ENCODE data around the gene CD300C. TPM values are rescaled to one million over a fixed set of nuclear protein-coding genes. Genes with fewer than 3 reads are reported as not detected.
"Not testable (repeated sequence)": the region's sequence is repeated elsewhere in the genome, so short reads cannot be mapped to it uniquely, and the experiment has no call there.

Gene CD300C
- not detected for total RNA-seq

DNA sequence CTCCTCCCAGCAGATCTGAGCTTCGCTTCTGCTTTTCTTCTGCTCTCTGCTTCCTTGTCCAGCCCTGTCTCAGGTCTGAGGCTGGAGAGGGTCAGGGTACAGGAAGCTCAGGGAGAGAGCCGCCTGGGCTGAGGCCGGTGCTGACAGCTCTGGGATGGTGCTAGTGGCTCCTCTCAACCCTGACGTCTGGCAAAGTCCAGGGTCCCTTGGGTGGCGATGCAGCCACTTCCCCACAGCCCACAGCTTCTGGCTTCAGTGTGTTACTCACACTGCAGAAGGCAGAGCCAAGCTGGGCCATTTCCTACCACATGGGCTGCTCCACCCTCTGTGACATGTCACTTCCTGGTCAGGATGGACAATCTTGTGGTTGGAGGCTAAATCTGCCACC is at the start of gene CD300C:
Gene CD300C (minus strand): TSS at position 273 of the 388 bp plus-strand sequence. CDS start 333 bp downstream, outside the sequence.
- intact Hi-C loops (cut with micrococcal nuclease): no loop called here
- Mint-ChIP-seq H3K27ac (no peak within 1 kb of the TSS), H3K4me3 (no peak within 1 kb of the TSS), H3K36me3 (ENCODE audit: low read depth) (no peaks in the 10 kb centered on the region), H3K27me3 (ENCODE audit: low read depth) (no peaks in the 10 kb centered on the region), H3K4me1 (ENCODE audit: low read depth) (peaks cover 2% of the 10 kb centered on the region), H3K9me3 (no peaks in the 10 kb centered on the region)
- DNase-seq: no peak
- CTCF ChIA-PET: no interaction called here

DNA sequence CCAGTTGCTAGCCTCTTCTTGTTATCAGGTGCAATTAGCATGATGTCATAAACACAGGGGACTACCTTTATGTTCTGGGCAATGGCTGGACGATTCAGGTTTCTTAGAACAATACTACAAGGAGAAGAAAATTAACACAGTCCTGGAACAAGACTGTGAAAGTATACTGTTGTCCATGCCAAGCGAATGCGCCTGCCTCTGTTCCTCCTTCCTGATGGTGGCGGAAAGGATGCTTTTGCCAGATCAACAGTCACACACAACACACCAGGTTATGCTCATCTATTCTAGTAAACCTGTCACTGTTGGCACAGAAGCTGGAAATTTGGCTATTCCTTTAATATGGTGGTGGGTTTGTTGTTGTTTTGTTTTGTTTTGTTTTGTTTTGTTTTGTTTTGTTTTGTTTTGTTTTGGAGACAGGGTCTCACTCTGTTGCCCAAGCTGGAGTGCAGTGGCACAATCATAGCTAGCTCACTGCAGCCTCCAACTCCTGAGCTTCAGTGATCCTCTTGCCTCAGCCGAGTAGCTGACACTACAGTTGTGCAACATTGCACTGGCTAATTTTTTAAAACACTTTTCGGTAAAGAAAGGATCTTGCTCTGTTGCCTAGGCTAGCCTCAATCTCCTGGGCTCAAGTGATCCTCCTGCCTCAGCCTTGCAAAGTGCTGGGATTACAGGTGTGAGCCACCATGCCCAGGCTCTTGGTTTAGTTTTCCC is 49.3 kb upstream of the CD300C start:
- intact Hi-C loops (cut with micrococcal nuclease): no loop called here
- CTCF ChIA-PET: no interaction called here
- DNase-seq: no peak
- no peak overlapping the region for H3K27ac Mint-ChIP-seq
- H3K4me3 Mint-ChIP-seq: no peak overlapping the region
- no peaks in the 10 kb centered on the region for H3K27me3 Mint-ChIP-seq (ENCODE audit: low read depth)
- peaks cover 29% of the 10 kb centered on the region for H3K4me1 Mint-ChIP-seq (ENCODE audit: low read depth)
- no peaks in the 10 kb centered on the region for H3K36me3 Mint-ChIP-seq (ENCODE audit: low read depth)
- H3K9me3 Mint-ChIP-seq: no peaks in the 10 kb centered on the region

DNA sequence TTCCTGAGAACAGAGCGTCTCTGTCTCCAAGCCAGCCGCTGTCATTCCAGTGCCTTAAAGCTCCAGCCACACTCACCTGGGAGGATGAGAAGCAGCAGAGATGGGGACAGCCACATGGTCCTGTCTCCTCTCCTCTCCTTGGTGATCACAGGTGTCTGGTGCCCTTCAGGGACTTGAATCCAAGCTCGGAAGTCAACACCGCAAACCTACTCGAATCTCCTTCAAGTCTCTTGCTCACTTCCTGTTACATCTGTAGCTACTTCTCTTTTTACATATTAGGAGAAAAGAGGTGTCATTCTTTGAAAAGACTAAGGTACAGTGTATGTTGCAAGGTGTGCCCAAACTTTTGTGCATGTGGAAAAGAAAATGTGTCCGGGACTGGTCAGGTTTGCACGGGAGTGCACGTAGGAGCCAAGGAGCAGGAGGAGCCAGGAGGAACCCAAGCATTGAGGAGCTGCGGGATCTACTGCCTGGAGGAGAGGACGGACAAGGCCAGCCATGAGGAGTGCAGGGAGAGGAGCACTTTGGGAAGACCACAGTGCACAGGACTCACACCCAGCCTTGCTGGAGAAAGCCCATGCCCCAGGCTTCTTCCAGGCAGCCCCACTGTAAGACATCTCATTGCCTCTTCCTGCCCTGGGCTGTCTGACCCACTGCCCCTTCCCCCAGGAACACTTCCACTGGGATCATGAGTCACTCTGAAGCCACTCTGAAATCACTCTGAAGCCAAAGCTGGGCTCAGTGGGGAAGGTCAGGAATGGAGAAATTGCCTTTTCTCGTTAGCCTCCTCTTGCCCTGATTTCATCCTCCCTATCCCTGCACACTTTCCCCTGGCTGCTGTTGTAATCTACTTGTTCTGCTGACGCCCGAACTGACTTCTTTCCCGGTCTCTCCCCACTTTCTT is 46.4 kb upstream of the CD300C start, which contains the start of gene CD300LD:
Gene CD300LD (minus strand): TSS at position 197 of the 904 bp plus-strand sequence. CDS start 81 bp downstream, at position 116.
- Mint-ChIP-seq H3K36me3 (ENCODE audit: low read depth) (no peaks in the 10 kb centered on the region), H3K27me3 (ENCODE audit: low read depth) (no peaks in the 10 kb centered on the region), H3K9me3 (no peaks in the 10 kb centered on the region), H3K27ac (no peak within 1 kb of the TSS), H3K4me3 (peak within 1 kb of the TSS; percentile 30), H3K4me1 (ENCODE audit: low read depth) (peaks cover 16% of the 10 kb centered on the region)
- DNase-seq: peak; percentile 48
- intact Hi-C loops (cut with micrococcal nuclease): no loop called here
- CTCF ChIA-PET: interaction anchor here (0.6 to 1.2 kb wide), 4 partner anchors 8 to 216 kb away, joined by 3 to 5 read pairs (median 3); no protein-coding TSS in a partner anchor

DNA sequence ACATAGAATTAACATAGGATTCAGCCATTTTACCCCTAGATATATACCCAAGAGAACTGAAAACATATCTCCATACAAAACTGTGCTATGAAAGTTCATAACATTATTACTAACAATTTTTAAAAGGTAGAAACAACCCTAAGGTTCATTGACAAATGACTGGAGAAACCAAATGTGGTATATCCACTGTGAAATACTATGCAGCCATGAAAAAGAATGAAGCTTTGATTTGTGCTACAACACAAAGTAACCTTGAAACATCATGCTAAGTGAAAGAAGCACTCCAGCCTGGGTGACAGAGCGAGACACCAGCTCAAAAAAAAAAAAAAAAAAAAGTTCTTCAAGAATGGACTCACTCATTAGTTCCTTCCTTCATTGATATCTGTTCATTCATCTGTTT is 45.6 kb upstream of the CD300C start:
- CTCF ChIA-PET: interaction anchor here (0.7 to 0.9 kb wide), 3 partner anchors 12 to 179 kb away, joined by 3 to 5 read pairs (median 5); no protein-coding TSS in a partner anchor
- Mint-ChIP-seq H3K4me3 (no peak overlapping the region), H3K27me3 (ENCODE audit: low read depth) (no peaks in the 10 kb centered on the region), H3K4me1 (ENCODE audit: low read depth) (peaks cover 14% of the 10 kb centered on the region), H3K9me3 (no peaks in the 10 kb centered on the region), H3K36me3 (ENCODE audit: low read depth) (no peaks in the 10 kb centered on the region), H3K27ac (no peak overlapping the region)
- intact Hi-C loops (cut with micrococcal nuclease): no loop called here
- DNase-seq: no peak

DNA sequence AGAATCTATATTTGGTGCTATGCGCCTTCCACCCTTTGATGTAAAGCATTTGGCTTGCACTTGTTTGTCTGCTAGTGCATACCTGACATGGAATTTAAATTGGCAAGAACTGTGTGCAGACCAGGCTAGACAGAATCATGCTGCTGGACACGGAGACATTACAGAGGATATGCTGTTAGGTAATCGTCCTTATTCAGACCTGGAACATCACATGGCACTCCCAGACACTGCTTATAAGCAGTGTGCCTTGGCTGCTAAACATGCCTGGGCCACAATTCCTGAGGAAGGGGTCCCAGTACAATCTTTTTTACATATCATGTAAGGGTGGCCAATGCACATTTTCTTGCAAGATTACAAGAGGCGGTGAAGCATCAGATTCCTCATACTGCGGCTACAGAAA is 39.8 kb upstream of the CD300C start:
- Mint-ChIP-seq H3K27ac (no peak overlapping the region), H3K9me3 (no peaks in the 10 kb centered on the region), H3K4me1 (ENCODE audit: low read depth) (no peaks in the 10 kb centered on the region), H3K27me3 (ENCODE audit: low read depth) (no peaks in the 10 kb centered on the region), H3K4me3 (no peak overlapping the region), H3K36me3 (ENCODE audit: low read depth) (no peaks in the 10 kb centered on the region)
- intact Hi-C loops (cut with micrococcal nuclease): no loop called here
- no peak for DNase-seq
- CTCF ChIA-PET: no interaction called here

DNA sequence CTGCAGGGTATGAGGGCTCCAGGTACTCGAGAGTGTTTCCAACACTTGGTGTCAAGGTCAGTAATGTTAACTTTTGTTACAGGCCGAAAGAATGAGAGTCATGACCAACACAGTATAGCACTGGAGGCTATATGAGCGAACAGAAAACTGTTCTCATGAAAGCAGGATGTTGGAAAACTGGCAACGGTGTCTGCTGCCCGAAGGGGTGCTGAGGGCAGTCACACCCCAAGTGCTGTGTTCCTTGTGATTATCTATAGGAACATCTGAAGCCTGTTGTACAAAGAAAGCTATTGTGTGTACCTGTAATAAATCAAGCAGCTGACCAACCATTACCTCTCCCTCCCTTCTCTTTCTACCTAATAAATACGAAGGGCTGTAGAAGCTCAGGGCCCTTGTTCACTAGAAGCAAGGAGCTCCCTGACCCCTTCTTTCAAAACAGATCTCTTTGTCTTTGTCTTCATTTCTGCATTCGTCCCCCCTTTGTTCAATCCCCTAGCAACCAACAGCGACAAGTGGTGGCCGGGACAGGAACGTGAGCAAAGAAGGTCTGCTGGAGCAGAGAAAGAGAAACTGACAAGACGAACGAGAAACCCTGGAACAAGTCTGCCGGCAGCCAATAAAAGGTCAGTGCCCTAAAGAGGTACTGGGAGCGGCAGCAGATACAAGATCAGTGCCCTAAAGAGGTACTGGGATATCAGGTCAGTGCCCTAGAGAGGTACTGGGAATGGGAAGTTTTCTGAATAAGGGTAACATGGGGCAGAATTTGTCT is 38.6 kb upstream of the CD300C start:
- Mint-ChIP-seq H3K4me1 (ENCODE audit: low read depth) (peaks cover 8% of the 10 kb centered on the region), H3K27ac (no peak overlapping the region), H3K9me3 (no peaks in the 10 kb centered on the region), H3K27me3 (ENCODE audit: low read depth) (no peaks in the 10 kb centered on the region), H3K4me3 (no peak overlapping the region), H3K36me3 (ENCODE audit: low read depth) (no peaks in the 10 kb centered on the region)
- no peak for DNase-seq
- intact Hi-C loops (cut with micrococcal nuclease): no loop called here
- CTCF ChIA-PET: interaction anchor here (0.6 kb wide), 1 partner anchor 1932 kb away, joined by 5 read pairs; no protein-coding TSS in a partner anchor

DNA sequence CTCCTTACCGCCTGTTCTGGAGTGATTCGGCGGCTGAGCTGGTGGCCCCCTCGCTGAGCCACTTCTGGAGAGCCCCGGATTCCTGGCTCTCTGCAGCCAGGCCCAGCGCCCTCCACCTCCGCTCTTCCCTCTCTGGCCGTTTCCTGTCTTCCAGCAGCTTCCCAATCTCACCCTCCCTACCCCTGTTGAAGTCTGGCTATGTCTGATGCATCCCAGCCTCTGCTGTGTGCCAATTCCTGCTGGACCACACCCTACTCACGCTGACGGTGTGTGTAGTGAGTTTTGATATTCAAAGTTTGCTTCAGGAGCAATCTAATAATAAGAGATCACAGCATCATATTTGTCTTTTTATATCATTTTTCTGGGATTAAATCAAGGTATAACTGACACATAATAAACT is 36.7 kb upstream of the CD300C start:
- intact Hi-C loops (cut with micrococcal nuclease): no loop called here
- CTCF ChIA-PET: no interaction called here
- Mint-ChIP-seq H3K27me3 (ENCODE audit: low read depth) (no peaks in the 10 kb centered on the region), H3K9me3 (no peaks in the 10 kb centered on the region), H3K27ac (no peak overlapping the region), H3K4me1 (ENCODE audit: low read depth) (peaks cover 8% of the 10 kb centered on the region), H3K36me3 (ENCODE audit: low read depth) (no peaks in the 10 kb centered on the region), H3K4me3 (no peak overlapping the region)
- DNase-seq: no peak

DNA sequence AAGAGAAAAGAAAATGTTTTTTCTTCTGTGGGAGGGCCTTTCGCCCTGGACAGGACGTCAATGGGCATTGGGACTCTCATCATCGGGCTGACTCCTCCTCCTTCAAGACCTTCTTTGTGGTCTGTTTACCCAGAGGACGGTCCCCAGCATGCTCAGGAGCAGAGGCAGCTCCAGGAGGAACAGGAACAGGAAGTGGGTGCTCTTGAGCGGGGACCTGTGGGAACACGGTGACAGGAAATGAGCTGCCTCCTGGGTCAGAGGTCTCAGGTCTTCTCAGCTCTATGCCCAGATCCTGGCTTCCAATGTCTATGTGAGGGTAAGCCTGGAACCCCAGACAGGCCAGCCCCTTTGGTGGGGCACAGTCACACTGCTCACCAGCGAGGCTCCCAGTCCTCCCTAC is 34.0 kb upstream of the CD300C start:
- H3K27me3 Mint-ChIP-seq (ENCODE audit: low read depth): peaks cover 2% of the 10 kb centered on the region
- DNase-seq: peak; percentile 18
- peaks cover 8% of the 10 kb centered on the region for H3K4me1 Mint-ChIP-seq (ENCODE audit: low read depth)
- H3K27ac Mint-ChIP-seq: no peak overlapping the region
- CTCF ChIA-PET: interaction anchor here (0.6 to 0.8 kb wide), 2 partner anchors 24 to 284 kb away, joined by 3 to 5 read pairs; no protein-coding TSS in a partner anchor
- intact Hi-C loops (cut with micrococcal nuclease): no loop called here
- H3K4me3 Mint-ChIP-seq: no peak overlapping the region
- H3K36me3 Mint-ChIP-seq (ENCODE audit: low read depth): no peaks in the 10 kb centered on the region
- H3K9me3 Mint-ChIP-seq: no peaks in the 10 kb centered on the region

DNA sequence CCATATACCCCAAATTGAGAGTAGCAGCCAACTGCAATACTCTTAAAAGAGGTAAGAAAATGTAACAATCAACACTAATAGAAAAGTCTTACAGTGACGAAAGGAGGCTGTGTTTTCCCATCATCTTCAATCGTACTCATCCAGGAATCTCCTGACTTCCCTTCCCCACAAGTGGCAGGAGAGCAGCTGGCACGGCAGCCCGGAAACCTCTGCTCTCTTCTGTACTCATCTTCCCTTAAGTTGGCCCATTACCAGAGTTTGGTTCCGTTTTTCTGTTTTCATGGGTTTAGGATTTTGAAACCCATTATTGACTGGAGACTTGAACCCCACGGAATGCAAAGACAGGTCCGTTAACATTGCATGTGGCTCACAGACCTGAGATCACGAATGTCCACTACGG is 33.1 kb upstream of the CD300C start:
- H3K27ac Mint-ChIP-seq: no peak overlapping the region
- intact Hi-C loops (cut with micrococcal nuclease): no loop called here
- no peaks in the 10 kb centered on the region for H3K9me3 Mint-ChIP-seq
- H3K4me3 Mint-ChIP-seq: no peak overlapping the region
- peaks cover 2% of the 10 kb centered on the region for H3K27me3 Mint-ChIP-seq (ENCODE audit: low read depth)
- no peaks in the 10 kb centered on the region for H3K36me3 Mint-ChIP-seq (ENCODE audit: low read depth)
- peaks cover 8% of the 10 kb centered on the region for H3K4me1 Mint-ChIP-seq (ENCODE audit: low read depth)
- DNase-seq: no peak
- CTCF ChIA-PET: no interaction called here

DNA sequence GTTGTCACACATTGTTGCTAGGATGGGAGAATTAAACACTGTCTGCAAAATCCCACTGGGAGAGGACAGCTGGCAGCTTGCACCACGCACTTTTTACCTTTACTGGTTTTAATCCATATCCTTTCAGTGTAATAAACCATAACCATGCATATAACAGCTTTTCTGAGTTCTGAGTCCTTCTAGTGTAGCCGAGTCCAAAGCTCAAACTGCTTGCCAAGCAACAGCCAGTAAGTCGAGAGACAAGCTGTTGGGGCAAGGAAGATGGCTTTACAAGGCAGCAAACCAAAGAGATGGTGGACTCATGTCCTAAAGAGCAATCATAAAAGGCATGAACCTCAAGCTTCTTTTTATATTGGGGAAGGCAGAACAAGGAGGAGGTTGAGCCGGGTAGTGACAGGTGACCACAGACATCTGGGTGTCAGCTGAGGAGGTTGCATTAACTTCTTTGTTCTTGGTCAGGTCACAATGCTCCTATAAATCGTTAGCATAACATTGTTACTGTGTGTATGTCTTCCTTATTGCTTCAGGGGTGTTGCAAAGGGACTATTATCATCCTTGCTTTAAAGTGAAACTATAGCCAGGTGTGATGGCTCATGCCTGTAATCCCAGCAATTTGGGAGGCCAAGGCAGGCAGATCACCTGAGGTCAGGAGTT is 28.7 kb upstream of the CD300C start:
- H3K27ac Mint-ChIP-seq: no peak overlapping the region
- intact Hi-C loops (cut with micrococcal nuclease): no loop called here
- H3K9me3 Mint-ChIP-seq: no peaks in the 10 kb centered on the region
- H3K36me3 Mint-ChIP-seq (ENCODE audit: low read depth): no peaks in the 10 kb centered on the region
- CTCF ChIA-PET: no interaction called here
- peaks cover 4% of the 10 kb centered on the region for H3K4me1 Mint-ChIP-seq (ENCODE audit: low read depth)
- no peak for DNase-seq
- peaks cover 8% of the 10 kb centered on the region for H3K27me3 Mint-ChIP-seq (ENCODE audit: low read depth)
- H3K4me3 Mint-ChIP-seq: no peak overlapping the region

DNA sequence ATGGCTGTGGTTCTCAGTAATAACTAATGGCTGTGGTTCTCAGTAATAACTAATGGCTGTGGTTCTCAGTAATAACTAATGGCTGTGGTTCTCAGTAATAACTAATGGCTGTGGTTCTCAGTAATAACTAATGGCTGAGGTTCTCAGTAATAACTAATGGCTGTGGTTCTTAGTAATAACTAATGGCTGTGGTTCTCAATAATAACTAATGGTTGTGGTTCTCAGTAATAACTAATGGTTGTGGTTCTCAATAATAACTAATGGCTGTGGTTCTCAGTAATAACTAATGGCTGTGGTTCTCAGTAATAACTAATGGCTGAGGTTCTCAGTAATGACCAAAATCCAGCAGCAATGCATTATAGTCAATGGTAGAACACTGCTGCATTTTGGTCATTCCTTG is 27.7 kb upstream of the CD300C start:
- CTCF ChIA-PET, H3K4me3 Mint-ChIP-seq: not testable (repeated sequence)
- peaks cover 13% of the 10 kb centered on the region for H3K4me1 Mint-ChIP-seq (ENCODE audit: low read depth)

DNA sequence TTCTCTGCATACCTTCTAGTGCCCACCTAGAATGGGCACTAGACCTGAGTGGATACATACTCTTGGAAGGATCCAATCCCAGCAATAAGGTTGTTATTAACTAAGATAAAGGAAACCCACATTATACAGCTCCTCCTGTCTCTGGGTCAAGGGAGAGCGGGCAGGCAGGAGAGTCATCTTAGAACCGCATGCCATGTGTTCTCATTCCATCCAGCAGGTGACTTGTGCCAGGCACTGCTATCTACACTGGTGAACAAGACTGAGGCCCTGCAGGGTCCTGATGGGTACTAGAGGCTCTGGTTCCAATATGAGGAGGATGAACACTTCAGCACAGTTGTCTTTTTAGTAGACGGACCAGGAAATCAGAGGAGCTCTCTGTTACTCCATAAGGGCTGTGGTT is 27.3 kb upstream of the CD300C start:
- Mint-ChIP-seq H3K27ac (no peak overlapping the region), H3K4me1 (ENCODE audit: low read depth) (peaks cover 16% of the 10 kb centered on the region), H3K4me3 (no peak overlapping the region), H3K36me3 (ENCODE audit: low read depth) (no peaks in the 10 kb centered on the region), H3K27me3 (ENCODE audit: low read depth) (peaks cover 19% of the 10 kb centered on the region), H3K9me3 (no peaks in the 10 kb centered on the region)
- intact Hi-C loops (cut with micrococcal nuclease): no loop called here
- CTCF ChIA-PET: no interaction called here
- DNase-seq: no peak

More for the DNA sequence above, 27.7 kb upstream of the CD300C start:
- H3K27me3 Mint-ChIP-seq (ENCODE audit: low read depth): peaks cover 15% of the 10 kb centered on the region
- intact Hi-C loops (cut with micrococcal nuclease); H3K27ac Mint-ChIP-seq; H3K9me3 Mint-ChIP-seq; H3K36me3 Mint-ChIP-seq (ENCODE audit: low read depth); DNase-seq: not testable (repeated sequence)
